DND-41 (cell line): ENCODE results near the gene HEPN1.

Experiments used
- ATAC-seq: fragments of 200-7000 bp; cut with Tn5 transposase; 3 replicates; pipeline ENCODE4 v1.9.1; 2021; ENCODE audit warnings: low read depth; ENCODE audit not compliant: insufficient read depth
- DNase-seq: peaks from one replicate; pipeline ENCODE4 v3.0.0-alpha.2; 2020
- H2AFZ ChIP-seq: 2 replicates; pipeline ENCODE4 v1.6.0; 2012; ENCODE audit warnings: low read depth, low read length
- H3K27ac ChIP-seq: 2 replicates; pipeline ENCODE4 v1.5.1; 2012; ENCODE audit warnings: low read length, inconsistent platforms
- H3K27me3 ChIP-seq: fragments of 200-600 bp; sonication (generic); 2 replicates; pipeline ENCODE4 v1.6.0; 2012; ENCODE audit warnings: low read length, mild to moderate bottlenecking, inconsistent platforms; ENCODE audit not compliant: insufficient read depth, poor library complexity
- H3K36me3 ChIP-seq: 2 replicates; pipeline ENCODE4 v1.5.1; 2012; ENCODE audit warnings: low read length, inconsistent platforms; ENCODE audit not compliant: insufficient read depth
- H3K4me1 ChIP-seq: 2 replicates; pipeline ENCODE4 v1.5.1; 2012; ENCODE audit warnings: mild to moderate bottlenecking, low read length; ENCODE audit not compliant: insufficient read depth
- H3K4me2 ChIP-seq: 2 replicates; pipeline ENCODE4 v1.6.0; 2012; ENCODE audit warnings: mild to moderate bottlenecking, moderate library complexity, low read length, inconsistent platforms; ENCODE audit not compliant: insufficient read depth
- H3K4me3 ChIP-seq, 2 experiments: fragments of 200-600 bp in 1 of 2; shearing (Covaris generic) in 1 of 2; 2 replicates each; pipeline ENCODE4 v1.5.1; 2012 to 2016; ENCODE audit warnings: inconsistent platforms in 2 of 2, low read length in 2 of 2, mild to moderate bottlenecking in 2 of 2, low read depth in 1 of 2, moderate library complexity in 1 of 2
- H3K79me2 ChIP-seq: 2 replicates; pipeline ENCODE4 v1.6.0; 2012; ENCODE audit warnings: low read length, inconsistent platforms; ENCODE audit not compliant: insufficient read depth
- H3K9ac ChIP-seq: 2 replicates; pipeline ENCODE4 v1.6.0; 2012; ENCODE audit warnings: low read depth, mild to moderate bottlenecking, inconsistent platforms, low read length, moderate library complexity
- H3K9me3 ChIP-seq: 2 replicates; pipeline ENCODE4 v1.5.1; 2012; ENCODE audit warnings: low read length, moderate library complexity, mild to moderate bottlenecking, inconsistent platforms; ENCODE audit not compliant: insufficient read depth, severe bottlenecking
- H4K20me1 ChIP-seq: 2 replicates; pipeline ENCODE4 v1.6.0; 2012; ENCODE audit warnings: low read length; ENCODE audit not compliant: insufficient read depth
- CTCF ChIP-seq: IDR thresholded peaks from 2 replicates; pipeline ENCODE4 v1.5.1; 2012; ENCODE audit warnings: borderline replicate concordance, low read length, moderate library complexity, mild to moderate bottlenecking; ENCODE audit not compliant: poor library complexity, severe bottlenecking; ENCODE audit errors: extremely low read depth
- EZH2 ChIP-seq: IDR thresholded peaks from 3 replicates; pipeline ENCODE4 v1.6.1; 2012; ENCODE audit warnings: borderline replicate concordance, low read depth, mild to moderate bottlenecking, moderate library complexity, low read length, inconsistent platforms; ENCODE audit not compliant: severe bottlenecking

HEPN1 gene

GRCh38 chr11:124897674-124898262 lies 21.3 kb upstream of the HEPN1 start, which contains the start of gene ROBO4:
TSS of gene ROBO4 (minus strand) at chr11:124897865. CDS start at chr11:124897795, 70 bp downstream.
- Histone ChIP-seq H2AFZ (no peak within 1 kb of the TSS), H3K4me1 (no peaks in the 10 kb centered on the region), H3K27ac (no peak within 1 kb of the TSS), H3K9ac (no peak within 1 kb of the TSS), H3K79me2 (no peaks in the 10 kb centered on the region), H3K36me3 (no peaks in the 10 kb centered on the region), H4K20me1 (no peaks in the 10 kb centered on the region), H3K4me2 (no peak within 1 kb of the TSS), H3K27me3 (peaks cover 34% of the 10 kb centered on the region), H3K4me3 (no peak within 1 kb of the TSS), H3K9me3 (no peaks in the 10 kb centered on the region)
- ATAC-seq (no peak), DNase-seq (no peak)
- TF ChIP-seq CTCF (no peak), EZH2 (no peak)

- Histone ChIP-seq H4K20me1 (no peaks in the 10 kb centered on the region), H3K4me3 (no peak overlapping the region), H3K9ac (no peak overlapping the region), H3K4me2 (no peak overlapping the region), H3K36me3 (no peaks in the 10 kb centered on the region), H2AFZ (no peak overlapping the region), H3K9me3 (no peaks in the 10 kb centered on the region), H3K27me3 (peaks cover 30% of the 10 kb centered on the region), H3K79me2 (no peaks in the 10 kb centered on the region), H3K4me1 (no peaks in the 10 kb centered on the region), H3K27ac (no peak overlapping the region)
- TF ChIP-seq CTCF = no peak
- TF ChIP-seq EZH2 = no peak
- ATAC-seq (no peak), DNase-seq (no peak)
These were observed 20.8 kb upstream of the HEPN1 start for GRCh38 chr11:124898263-124898680.

GRCh38 chr11:124898711-124899110 lies 20.3 kb upstream of the HEPN1 start:
- Histone ChIP-seq H3K4me2 (no peak overlapping the region), H3K27ac (no peak overlapping the region), H2AFZ (no peak overlapping the region), H3K79me2 (no peaks in the 10 kb centered on the region), H3K9me3 (no peaks in the 10 kb centered on the region), H3K9ac (no peak overlapping the region), H4K20me1 (no peaks in the 10 kb centered on the region), H3K27me3 (peaks cover 27% of the 10 kb centered on the region), H3K4me1 (no peaks in the 10 kb centered on the region), H3K4me3 (no peak overlapping the region), H3K36me3 (no peaks in the 10 kb centered on the region)
- no peak for DNase-seq
- no peak for ATAC-seq
- TF ChIP-seq CTCF = no peak
- no peak for TF ChIP-seq EZH2
